Progenitor cell of endocrine pancreas (in vitro differentiated cells): ENCODE data around the gene METAP1. TPM values are rescaled to one million over a fixed set of nuclear protein-coding genes. Genes with fewer than 3 reads are reported as not detected.
"Not testable (repeated sequence)": the region's sequence is repeated elsewhere in the genome, so short reads cannot be mapped to it uniquely, and the experiment has no call there.

ENCODE experiments used
- DNase-seq: peaks from one replicate; pipeline ENCODE4 v3.0.0; 2021; ENCODE audit warnings: low spot score; ENCODE audit not compliant: unreplicated experiment
- H3K27ac Mint-ChIP-seq: 2 replicates; pipeline ENCODE4 v1.8.0; 2021; ENCODE audit warnings: mild to moderate bottlenecking, moderate library complexity, mixed read lengths
- H3K27me3 Mint-ChIP-seq: 2 replicates; pipeline ENCODE4 v1.8.0; 2021; ENCODE audit warnings: mixed read lengths
- H3K36me3 Mint-ChIP-seq: 2 replicates; pipeline ENCODE4 v1.8.0; 2022; ENCODE audit warnings: mixed read lengths; ENCODE audit not compliant: insufficient read depth
- H3K4me1 Mint-ChIP-seq: 2 replicates; pipeline ENCODE4 v1.8.0; 2021; ENCODE audit warnings: low read depth, mixed read lengths
- H3K4me3 Mint-ChIP-seq: 2 replicates; pipeline ENCODE4 v1.8.0; 2021; ENCODE audit warnings: low read depth, mild to moderate bottlenecking, moderate library complexity, mixed read lengths
- H3K9me3 Mint-ChIP-seq: 2 replicates; pipeline ENCODE4 v1.8.0; 2021; ENCODE audit warnings: low read depth, mixed read lengths
- total RNA-seq: library from RNA; stranded (reverse); gene quantifications from 2 replicates; pipeline ENCODE4 v1.2.1, GENCODE V29; 2021
- TF ChIP-seq, protein P1 (sequence below): fragments of 200-600 bp; sonication (generic); IDR thresholded peaks from one replicate; pipeline ENCODE4 v1.5.0; 2021; ENCODE audit warnings: antibody characterized with exemption, mild to moderate bottlenecking; ENCODE audit not compliant: unreplicated experiment

The METAP1 gene
- total RNA-seq, 1 donor from 2014 or later = 49.1 TPM

DNA sequence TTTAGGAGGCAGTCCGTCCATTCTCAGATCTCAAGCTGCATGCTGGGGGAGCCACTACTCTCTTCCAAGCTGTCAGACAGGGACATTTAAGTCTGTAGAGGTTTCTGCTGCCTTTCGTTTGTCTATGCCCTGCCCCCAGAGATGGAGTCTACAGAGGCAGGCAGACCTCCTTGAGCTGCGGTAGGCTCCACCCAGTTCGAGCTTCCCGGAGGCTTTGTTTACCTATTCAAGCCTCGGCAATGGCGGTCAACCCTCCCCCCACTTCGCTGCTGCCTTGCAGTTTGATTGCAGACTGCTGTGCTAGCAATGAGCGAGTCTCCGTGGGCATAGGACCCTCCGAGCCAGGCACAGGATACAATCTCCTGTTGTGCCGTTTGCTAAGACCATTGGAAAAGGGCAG lies 103.8 kb downstream of the METAP1 start:
- H3K27me3 Mint-ChIP-seq = no peaks in the 10 kb centered on the region
- peaks cover 8% of the 10 kb centered on the region for H3K36me3 Mint-ChIP-seq

DNA sequence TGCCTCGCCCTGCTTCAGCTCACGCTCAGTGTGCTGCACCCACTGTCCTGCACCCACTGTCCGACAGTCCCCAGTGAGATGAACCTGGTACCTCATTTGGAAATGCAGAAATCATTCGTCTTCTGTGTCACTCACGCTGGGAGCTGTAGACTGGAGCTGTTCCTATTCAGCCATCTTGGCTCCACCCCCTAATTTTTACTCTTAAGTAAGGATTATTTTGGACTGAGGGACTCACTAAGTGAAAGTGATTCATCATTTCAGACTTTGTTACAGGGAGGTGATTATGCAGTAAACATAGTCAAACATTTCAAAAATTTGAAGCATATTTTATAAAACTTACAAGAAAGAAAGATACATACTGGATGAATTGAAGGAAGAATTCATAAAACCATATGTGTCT lies 104.3 kb downstream of the METAP1 start:
- not testable (repeated sequence) for DNase-seq, H3K4me1 Mint-ChIP-seq, H3K36me3 Mint-ChIP-seq, H3K27ac Mint-ChIP-seq, H3K27me3 Mint-ChIP-seq, H3K9me3 Mint-ChIP-seq, H3K4me3 Mint-ChIP-seq

More for the DNA sequence above, 103.8 kb downstream of the METAP1 start:
- no peaks in the 10 kb centered on the region for H3K4me1 Mint-ChIP-seq
- H3K4me3 Mint-ChIP-seq = no peak overlapping the region
- TF ChIP-seq, protein P1, sequence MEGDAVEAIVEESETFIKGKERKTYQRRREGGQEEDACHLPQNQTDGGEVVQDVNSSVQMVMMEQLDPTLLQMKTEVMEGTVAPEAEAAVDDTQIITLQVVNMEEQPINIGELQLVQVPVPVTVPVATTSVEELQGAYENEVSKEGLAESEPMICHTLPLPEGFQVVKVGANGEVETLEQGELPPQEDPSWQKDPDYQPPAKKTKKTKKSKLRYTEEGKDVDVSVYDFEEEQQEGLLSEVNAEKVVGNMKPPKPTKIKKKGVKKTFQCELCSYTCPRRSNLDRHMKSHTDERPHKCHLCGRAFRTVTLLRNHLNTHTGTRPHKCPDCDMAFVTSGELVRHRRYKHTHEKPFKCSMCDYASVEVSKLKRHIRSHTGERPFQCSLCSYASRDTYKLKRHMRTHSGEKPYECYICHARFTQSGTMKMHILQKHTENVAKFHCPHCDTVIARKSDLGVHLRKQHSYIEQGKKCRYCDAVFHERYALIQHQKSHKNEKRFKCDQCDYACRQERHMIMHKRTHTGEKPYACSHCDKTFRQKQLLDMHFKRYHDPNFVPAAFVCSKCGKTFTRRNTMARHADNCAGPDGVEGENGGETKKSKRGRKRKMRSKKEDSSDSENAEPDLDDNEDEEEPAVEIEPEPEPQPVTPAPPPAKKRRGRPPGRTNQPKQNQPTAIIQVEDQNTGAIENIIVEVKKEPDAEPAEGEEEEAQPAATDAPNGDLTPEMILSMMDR = no peak
- peaks cover 7% of the 10 kb centered on the region for H3K9me3 Mint-ChIP-seq
- no peak overlapping the region for H3K27ac Mint-ChIP-seq
- no peak for DNase-seq

DNA sequence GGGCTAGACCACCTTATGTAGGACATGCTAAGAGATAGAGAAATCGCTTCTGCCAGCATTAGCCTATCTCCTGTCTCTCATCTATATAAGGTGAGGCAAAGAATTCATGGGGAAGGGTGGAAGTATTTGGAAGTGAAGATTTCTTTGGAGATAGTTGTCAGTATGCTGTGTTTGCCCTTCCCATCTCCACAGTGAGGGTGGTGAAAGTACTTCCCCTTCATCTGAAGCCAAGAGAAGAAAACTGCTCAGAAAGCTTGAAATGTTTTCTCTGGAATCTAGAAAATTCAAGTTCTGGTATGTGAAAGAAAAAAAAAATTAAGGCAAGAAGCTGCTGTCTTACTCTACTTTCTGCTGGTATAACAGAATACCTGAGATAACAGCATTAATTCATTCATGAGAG lies 105.4 kb downstream of the METAP1 start:
- Mint-ChIP-seq H3K4me1 (no peaks in the 10 kb centered on the region), H3K27ac (no peak overlapping the region), H3K9me3 (peaks cover 7% of the 10 kb centered on the region), H3K27me3 (no peaks in the 10 kb centered on the region), H3K36me3 (peaks cover 8% of the 10 kb centered on the region), H3K4me3 (no peak overlapping the region)
- TF ChIP-seq, protein P1 = no peak
- DNase-seq = no peak

DNA sequence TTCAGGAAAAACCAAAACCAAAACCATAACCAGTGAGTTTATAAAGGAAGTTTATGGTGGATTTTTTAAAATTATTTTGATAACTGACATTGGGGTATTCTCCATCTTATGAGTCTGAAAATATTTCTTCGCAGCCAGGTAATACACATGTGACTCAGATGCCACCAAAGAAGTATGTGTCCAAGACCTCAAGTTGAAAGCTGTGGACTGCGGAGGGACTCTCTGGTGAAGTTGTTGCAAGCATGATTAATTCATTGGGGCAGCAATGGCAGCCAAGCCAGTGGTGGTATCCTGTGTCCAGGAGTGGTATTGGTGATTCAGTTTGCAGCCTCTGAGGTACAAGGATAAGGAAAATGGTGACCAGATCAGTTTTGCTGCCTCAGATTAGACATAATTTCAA lies 107.1 kb downstream of the METAP1 start:
- Mint-ChIP-seq H3K9me3 (no peaks in the 10 kb centered on the region), H3K27ac (no peak overlapping the region), H3K4me1 (no peaks in the 10 kb centered on the region), H3K4me3 (no peak overlapping the region), H3K27me3 (no peaks in the 10 kb centered on the region), H3K36me3 (peaks cover 4% of the 10 kb centered on the region)
- TF ChIP-seq, protein P1 = no peak
- DNase-seq = no peak

DNA sequence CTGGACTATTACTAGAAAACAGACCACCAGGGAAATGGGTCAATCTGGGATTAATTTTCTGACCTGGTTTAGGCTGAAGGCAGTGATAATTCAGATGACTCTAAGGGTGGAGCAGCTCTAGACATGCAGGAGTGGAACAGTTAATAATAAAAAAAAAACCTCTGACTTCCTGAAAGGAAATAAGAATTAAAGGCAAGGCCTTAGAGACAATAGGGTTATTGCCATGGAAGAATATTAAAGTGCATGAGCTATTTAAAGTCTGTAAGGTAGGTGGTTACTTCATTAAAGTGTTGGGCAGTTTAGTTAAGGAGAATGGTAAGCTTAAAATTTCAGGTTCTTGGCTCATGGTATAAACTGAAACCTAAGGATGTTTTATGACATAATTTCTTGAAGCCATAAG lies 107.6 kb downstream of the METAP1 start:
- H3K27ac Mint-ChIP-seq = no peak overlapping the region
- TF ChIP-seq, protein P1 = no peak
- no peak overlapping the region for H3K4me3 Mint-ChIP-seq

DNA sequence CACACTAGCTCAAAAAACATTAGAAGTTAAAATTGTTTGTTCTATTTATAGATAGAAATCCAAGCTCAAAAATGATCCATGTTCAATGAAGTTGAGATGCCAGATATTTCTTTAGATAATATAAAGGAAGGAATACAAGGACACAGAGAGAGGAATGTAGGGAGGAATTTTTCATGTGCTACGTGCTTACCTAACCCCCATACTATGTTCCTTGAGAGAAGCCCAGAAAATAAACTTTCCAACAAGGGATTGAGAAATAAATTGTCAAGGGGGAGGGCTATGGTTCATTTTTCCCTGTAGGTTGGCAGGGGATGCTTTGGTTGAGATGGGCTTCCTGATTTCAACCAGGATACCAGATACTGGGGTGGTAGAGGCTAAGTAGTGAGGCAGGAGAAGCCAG lies 108.6 kb downstream of the METAP1 start:
- TF ChIP-seq, protein P1 = no peak
- Mint-ChIP-seq H3K9me3 (peaks cover 6% of the 10 kb centered on the region), H3K4me1 (peaks cover 1% of the 10 kb centered on the region), H3K27ac (no peak overlapping the region), H3K36me3 (peaks cover 9% of the 10 kb centered on the region), H3K4me3 (no peak overlapping the region), H3K27me3 (no peaks in the 10 kb centered on the region)
- DNase-seq = no peak

More for the DNA sequence above, 107.6 kb downstream of the METAP1 start:
- DNase-seq = no peak
- H3K9me3 Mint-ChIP-seq = no peaks in the 10 kb centered on the region
- H3K36me3 Mint-ChIP-seq = peaks cover 4% of the 10 kb centered on the region
- H3K27me3 Mint-ChIP-seq = no peaks in the 10 kb centered on the region
- H3K4me1 Mint-ChIP-seq = no peaks in the 10 kb centered on the region

DNA sequence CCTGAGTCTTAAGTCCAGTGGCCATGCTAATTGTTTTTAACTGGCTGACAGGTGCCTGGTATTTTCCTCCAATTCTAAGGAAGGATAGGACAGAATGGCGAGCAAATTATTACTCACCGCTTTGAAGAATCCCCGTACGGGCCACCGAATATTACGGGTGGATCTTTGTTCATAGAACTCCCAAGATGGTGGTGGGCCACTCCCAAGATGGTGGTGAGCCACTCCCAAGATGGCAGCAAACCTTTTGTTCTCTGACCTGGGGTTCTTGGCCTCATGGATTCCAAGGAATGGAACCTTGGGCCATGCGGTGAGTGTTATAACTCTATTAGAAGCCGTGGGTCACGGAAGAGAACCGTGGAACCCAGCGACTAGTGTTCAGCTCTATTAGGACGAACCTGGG lies 113.8 kb downstream of the METAP1 start:
- not testable (repeated sequence) for H3K27me3 Mint-ChIP-seq, H3K4me1 Mint-ChIP-seq, H3K36me3 Mint-ChIP-seq, DNase-seq, H3K4me3 Mint-ChIP-seq, H3K27ac Mint-ChIP-seq
- H3K9me3 Mint-ChIP-seq = peaks cover 13% of the 10 kb centered on the region
